Smooth muscle cell (in vitro differentiated cells): ENCODE data around the gene SYNE2. TPM values are rescaled to one million over a fixed set of nuclear protein-coding genes. Genes with fewer than 3 reads are reported as not detected.

ENCODE experiments used
- DNase-seq: peaks from one replicate; lab custom pipeline; 2025; ENCODE audit not compliant: unreplicated experiment; lab: John Stamatoyannopoulos, UW
- H2AFZ ChIP-seq: fragments of 200-600 bp; sonication (generic); 2 replicates; pipeline ENCODE4 v1.6.0; 2016; ENCODE audit warnings: antibody characterized with exemption, low read depth, mild to moderate bottlenecking
- H3F3A ChIP-seq: fragments of 200-600 bp; sonication (generic); 2 replicates; pipeline ENCODE4 v1.6.0; 2017; ENCODE audit warnings: antibody characterized with exemption, low read depth
- H3K27ac ChIP-seq: fragments of 200-600 bp; sonication (generic); 2 replicates; pipeline ENCODE4 v1.5.1; 2016; ENCODE audit warnings: low read depth, mild to moderate bottlenecking
- H3K27me3 ChIP-seq: fragments of 200-600 bp; sonication (generic); 2 replicates; pipeline ENCODE4 v1.6.1; 2016; ENCODE audit warnings: low read depth, mild to moderate bottlenecking
- H3K36me3 ChIP-seq: fragments of 200-600 bp; sonication (generic); 2 replicates; pipeline ENCODE4 v1.5.1; 2016; ENCODE audit warnings: low read depth
- H3K4me1 ChIP-seq: fragments of 200-600 bp; sonication (generic); 2 replicates; pipeline ENCODE4 v1.5.1; 2016; ENCODE audit warnings: low read depth
- H3K4me2 ChIP-seq: fragments of 200-600 bp; sonication (generic); 2 replicates; pipeline ENCODE4 v1.6.0; 2016; ENCODE audit warnings: mild to moderate bottlenecking
- H3K4me3 ChIP-seq: fragments of 200-600 bp; sonication (generic); 2 replicates; pipeline ENCODE4 v1.5.1; 2016; ENCODE audit warnings: mild to moderate bottlenecking
- H3K79me2 ChIP-seq: fragments of 200-600 bp; sonication (generic); 2 replicates; pipeline ENCODE4 v1.6.0; 2016; ENCODE audit warnings: low read depth, mild to moderate bottlenecking
- H3K9ac ChIP-seq: fragments of 200-600 bp; sonication (generic); 2 replicates; pipeline ENCODE4 v1.6.0; 2016; ENCODE audit warnings: low read depth
- H3K9me3 ChIP-seq: fragments of 200-600 bp; sonication (generic); replicated peaks from 2 replicates; pipeline ENCODE4 v1.5.1; 2016; ENCODE audit warnings: low read depth
- H4K20me1 ChIP-seq: fragments of 200-600 bp; sonication (generic); 2 replicates; pipeline ENCODE4 v1.6.0; 2016; ENCODE audit warnings: low read depth
- CTCF ChIP-seq: fragments of 200-600 bp; sonication (generic); IDR thresholded peaks from 2 replicates; pipeline ENCODE4 v1.5.1; 2017; ENCODE audit warnings: borderline replicate concordance, mild to moderate bottlenecking, antibody characterized with exemption; ENCODE audit not compliant: insufficient read depth, poor library complexity, severe bottlenecking
- WGBS: methylation state at CpG from one replicate; pipeline ENCODE4 v1.1.7; 2016; ENCODE audit warnings: low lambda C conversion rate; 5-methylcytosine and 5-hydroxymethylcytosine counted together
- polyA plus RNA-seq: library from polyadenylated mRNA; unstranded; fragments of >200 nt; fragmentation: Nextera tagmentation; extraction: Ambion mirVana; gene quantifications from 2 replicates; pipeline ENCODE4 v1.2.1, GENCODE V29; 2016
- total RNA-seq: library from RNA; depleted of rRNA; stranded (reverse); fragments of >200 nt; gene quantifications from 2 replicates; pipeline ENCODE4 v1.2.3, GENCODE V29; 2014

SYNE2 gene
- total and polyA plus RNA-seq, 2 experiments from 2014 or later = 4.8 to 20.9 TPM

GRCh38 chr14:64215978-64216377 lies 363.2 kb downstream of the SYNE2 start:
- H3K4me2 ChIP-seq = no peak overlapping the region
- H3K36me3 ChIP-seq = no peaks in the 10 kb centered on the region
- no peak for TF ChIP-seq CTCF
- WGBS = 86% methylated on average over 13 of the region's 13 CpGs
- H4K20me1 ChIP-seq = no peaks in the 10 kb centered on the region
- no peaks in the 10 kb centered on the region for H3K27me3 ChIP-seq
- no peak overlapping the region for H3K4me3 ChIP-seq
- no peak overlapping the region for H2AFZ ChIP-seq
- no peaks in the 10 kb centered on the region for H3K79me2 ChIP-seq
- H3K9ac ChIP-seq = no peak overlapping the region
- no peak for DNase-seq
- peaks cover 14% of the 10 kb centered on the region for H3F3A ChIP-seq
- no peaks in the 10 kb centered on the region for H3K9me3 ChIP-seq
- peaks cover 5% of the 10 kb centered on the region for H3K4me1 ChIP-seq
- no peak overlapping the region for H3K27ac ChIP-seq

- no peaks in the 10 kb centered on the region for H3K9me3 ChIP-seq
- no peak overlapping the region for H3K27ac ChIP-seq
- no peak overlapping the region for H3K9ac ChIP-seq
- no peaks in the 10 kb centered on the region for H3K79me2 ChIP-seq
- no peak overlapping the region for H2AFZ ChIP-seq
- H3K4me3 ChIP-seq = no peak overlapping the region
- peaks cover 5% of the 10 kb centered on the region for H3K4me1 ChIP-seq
- H4K20me1 ChIP-seq = no peaks in the 10 kb centered on the region
- no peak for DNase-seq
- no peak for TF ChIP-seq CTCF
- H3K4me2 ChIP-seq = no peak overlapping the region
- H3F3A ChIP-seq = peaks cover 14% of the 10 kb centered on the region
- no peaks in the 10 kb centered on the region for H3K27me3 ChIP-seq
- 95% methylated on average over 4 of the region's 4 CpGs for WGBS
- H3K36me3 ChIP-seq = no peaks in the 10 kb centered on the region
Observed at GRCh38 chr14:64217308-64217707, 364.5 kb downstream of the SYNE2 start.

- H3K9ac ChIP-seq = no peak overlapping the region
- 77% methylated on average over 7 of the region's 7 CpGs for WGBS
- H3K36me3 ChIP-seq = no peaks in the 10 kb centered on the region
- no peak for TF ChIP-seq CTCF
- H3K4me2 ChIP-seq = no peak overlapping the region
- peaks cover 9% of the 10 kb centered on the region for H3F3A ChIP-seq
- no peak overlapping the region for H2AFZ ChIP-seq
- DNase-seq = no peak
- H3K27me3 ChIP-seq = no peaks in the 10 kb centered on the region
- no peak overlapping the region for H3K4me3 ChIP-seq
- peaks cover 5% of the 10 kb centered on the region for H3K4me1 ChIP-seq
- H3K27ac ChIP-seq = no peak overlapping the region
- H3K9me3 ChIP-seq = no peaks in the 10 kb centered on the region
- no peaks in the 10 kb centered on the region for H4K20me1 ChIP-seq
- H3K79me2 ChIP-seq = no peaks in the 10 kb centered on the region
Observed at GRCh38 chr14:64217834-64218233, 365.0 kb downstream of the SYNE2 start.

- H3K36me3 ChIP-seq = no peaks in the 10 kb centered on the region
- peaks cover 5% of the 10 kb centered on the region for H3K4me1 ChIP-seq
- H3K4me3 ChIP-seq = no peak overlapping the region
- no peaks in the 10 kb centered on the region for H3K79me2 ChIP-seq
- H3K27ac ChIP-seq = no peak overlapping the region
- H3F3A ChIP-seq = peaks cover 7% of the 10 kb centered on the region
- WGBS = 96% methylated on average over 15 of the region's 15 CpGs
- H3K9me3 ChIP-seq = no peaks in the 10 kb centered on the region
- no peak overlapping the region for H3K9ac ChIP-seq
- no peak for DNase-seq
- TF ChIP-seq CTCF = no peak
- no peak overlapping the region for H2AFZ ChIP-seq
- H4K20me1 ChIP-seq = no peaks in the 10 kb centered on the region
- H3K4me2 ChIP-seq = no peak overlapping the region
- no peaks in the 10 kb centered on the region for H3K27me3 ChIP-seq
Observed at GRCh38 chr14:64218344-64219240, 365.8 kb downstream of the SYNE2 start.
